H1 (cell line): ENCODE measurements around the gene HAPLN3. TPM values are rescaled to one million over a fixed set of nuclear protein-coding genes. Genes with fewer than 3 reads are reported as not detected.

Experiments used
- CTCF ChIA-PET: fragments of 300-600 bp; sonication (Branson Sonifier 250); formaldehyde crosslinking; loops from one replicate; lab custom pipeline; 2021; ENCODE audit not compliant: partially characterized antibody; lab: Charles Lee
- POLR2A ChIA-PET: fragments of 300-600 bp; sonication (Branson Sonifier 250); formaldehyde crosslinking; loops from one replicate; lab custom pipeline; 2021; ENCODE audit warnings: inconsistent platforms; ENCODE audit not compliant: partially characterized antibody; lab: Charles Lee
- DNase-seq, 2 experiments: peaks; one replicate each; pipeline versions ENCODE4 v3.0.0 to v3.0.0-alpha.2; 2010 to 2022; ENCODE audit warnings: low spot score in 2 of 2, low read depth in 1 of 2, mixed read lengths in 1 of 2
- FAIRE-seq: peaks from 2 replicates; lab custom pipeline; 2011; peaks lifted over from hg19 to GRCh38; lab: Jason Lieb, UNC
- H2AFZ ChIP-seq: 2 replicates; pipeline ENCODE4 v1.8.1; 2012; ENCODE audit warnings: low read length, inconsistent platforms
- H2AK5ac ChIP-seq: 2 replicates; pipeline ENCODE4 v1.6.1; 2013; ENCODE audit warnings: low read depth, low read length
- H2BK120ac ChIP-seq: replicated peaks from 2 replicates; pipeline ENCODE3; 2013; ENCODE audit warnings: low read depth, low read length, inconsistent platforms
- H2BK12ac ChIP-seq: 2 replicates; pipeline ENCODE4 v1.6.1; 2013; ENCODE audit warnings: low read depth, low read length
- H2BK15ac ChIP-seq: 2 replicates; pipeline ENCODE4 v1.6.1; 2013; ENCODE audit warnings: low read length
- H2BK20ac ChIP-seq: 2 replicates; pipeline ENCODE4 v1.6.1; 2013; ENCODE audit warnings: low read length
- H2BK5ac ChIP-seq: 2 replicates; pipeline ENCODE4 v1.6.1; 2013; ENCODE audit warnings: low read depth, low read length
- H3K14ac ChIP-seq: 2 replicates; pipeline ENCODE4 v1.6.1; 2013; ENCODE audit warnings: inconsistent platforms; ENCODE audit not compliant: insufficient read length
- H3K18ac ChIP-seq: 2 replicates; pipeline ENCODE4 v1.6.1; 2013; ENCODE audit warnings: low read length; ENCODE audit errors: extremely low read depth
- H3K23ac ChIP-seq: 2 replicates; pipeline ENCODE4 v1.6.1; 2013; ENCODE audit warnings: inconsistent platforms; ENCODE audit not compliant: insufficient read length
- H3K23me2 ChIP-seq: 2 replicates; pipeline ENCODE4 v1.6.1; 2013; ENCODE audit warnings: low read depth, low read length
- H3K27ac ChIP-seq: 2 replicates; pipeline ENCODE4 v1.6.1; 2011; ENCODE audit warnings: low read depth, low read length, inconsistent platforms
- H3K27me3 ChIP-seq, 4 experiments: replicated peaks in 1 of 4; 1 replicate in 1 of 4; 2 replicates in 3 of 4; pipeline versions ENCODE4 v1.6.1 to v1.8.1; 2011 to 2013; ENCODE audit warnings: low read length in 3 of 4, mild to moderate bottlenecking in 3 of 4, inconsistent platforms in 2 of 4, mixed read lengths in 2 of 4, moderate library complexity in 1 of 4; ENCODE audit not compliant: control insufficient read depth in 3 of 4, insufficient read depth in 3 of 4; ENCODE audit errors: extremely low read depth in 1 of 4
- H3K36me3 ChIP-seq, 4 experiments: 2 replicates each; pipeline versions ENCODE4 v1.6.1 to v1.8.1; 2011 to 2013; ENCODE audit warnings: mild to moderate bottlenecking in 4 of 4, low read length in 3 of 4, moderate library complexity in 2 of 4, control low read depth in 1 of 4, inconsistent platforms in 1 of 4; ENCODE audit not compliant: insufficient read depth in 4 of 4, control insufficient read depth in 2 of 4
- H3K4ac ChIP-seq: replicated peaks from 2 replicates; pipeline ENCODE3; 2013; ENCODE audit warnings: low read length, low read depth, mixed read lengths, inconsistent platforms; ENCODE audit not compliant: insufficient read length
- H3K4me1 ChIP-seq, 4 experiments: replicated peaks in 1 of 4; 1 replicate in 1 of 4; 2 replicates in 3 of 4; pipeline versions ENCODE4 v1.6.1 to v1.8.1; 2011 to 2013; ENCODE audit warnings: low read length in 3 of 4, inconsistent platforms in 2 of 4, mixed read lengths in 1 of 4; ENCODE audit not compliant: insufficient read depth in 4 of 4, control insufficient read depth in 3 of 4
- H3K4me2 ChIP-seq, 2 experiments: 2 replicates each; pipeline versions ENCODE4 v1.6.1 to v1.8.1; 2011 to 2013; ENCODE audit warnings: low read depth in 2 of 2, low read length in 2 of 2, control low read depth in 1 of 2, inconsistent platforms in 1 of 2, mild to moderate bottlenecking in 1 of 2; ENCODE audit not compliant: insufficient read depth in 1 of 2
- H3K4me3 ChIP-seq, 4 experiments: fragments of 200-600, 300-600 bp in 1 of 4; sonication (generic), shearing (Covaris generic), sonication (Bioruptor Twin) in 1 of 4; 2 replicates each; pipeline versions ENCODE4 v1.5.1 to v1.8.1; 2011 to 2016; ENCODE audit warnings: low read length in 4 of 4, low read depth in 3 of 4, control low read depth in 2 of 4, inconsistent platforms in 2 of 4, mild to moderate bottlenecking in 2 of 4, mixed read lengths in 1 of 4, moderate library complexity in 1 of 4; ENCODE audit not compliant: insufficient read depth in 2 of 4; ENCODE audit errors: extremely low read depth in 1 of 4
- H3K56ac ChIP-seq: replicated peaks from 2 replicates; pipeline ENCODE3; 2013; ENCODE audit warnings: low read depth, mild to moderate bottlenecking, mixed read lengths, low read length, inconsistent platforms; ENCODE audit not compliant: insufficient read length
- H3K79me1 ChIP-seq: 2 replicates; pipeline ENCODE4 v1.6.1; 2013; ENCODE audit warnings: low read depth, low read length, control low read depth
- H3K79me2 ChIP-seq, 2 experiments: 2 replicates each; pipeline versions ENCODE4 v1.6.1 to v1.8.1; 2012 to 2013; ENCODE audit warnings: low read length in 2 of 2, mild to moderate bottlenecking in 2 of 2, inconsistent platforms in 1 of 2; ENCODE audit not compliant: insufficient read depth in 2 of 2, control insufficient read depth in 1 of 2
- H3K9ac ChIP-seq, 4 experiments: replicated peaks in 1 of 4; 1 replicate in 1 of 4; 2 replicates in 3 of 4; pipeline versions ENCODE4 v1.6.1 to v1.8.1; 2011 to 2013; ENCODE audit warnings: low read depth in 3 of 4, low read length in 3 of 4, control low read depth in 2 of 4, mild to moderate bottlenecking in 2 of 4, moderate library complexity in 2 of 4, inconsistent platforms in 1 of 4; ENCODE audit errors: extremely low read depth in 1 of 4
- H3K9me3 ChIP-seq, 2 experiments: 2 replicates each; pipeline versions ENCODE4 v1.6.1 to v1.8.1; 2012 to 2013; ENCODE audit warnings: mild to moderate bottlenecking in 2 of 2, moderate library complexity in 2 of 2, control low read depth in 1 of 2, inconsistent platforms in 1 of 2, low read depth in 1 of 2, low read length in 1 of 2, mixed read lengths in 1 of 2; ENCODE audit not compliant: insufficient read depth in 2 of 2
- H4K20me1 ChIP-seq, 2 experiments: replicated peaks in 1 of 2; 2 replicates each; pipeline versions ENCODE3 to v1.8.1; 2011 to 2013; ENCODE audit warnings: inconsistent platforms in 2 of 2, low read length in 2 of 2, mild to moderate bottlenecking in 1 of 2; ENCODE audit not compliant: insufficient read depth in 2 of 2, control insufficient read depth in 1 of 2
- H4K5ac ChIP-seq: 2 replicates; pipeline ENCODE4 v1.6.1; 2013; ENCODE audit warnings: low read length, low read depth, mixed read lengths, inconsistent platforms; ENCODE audit not compliant: insufficient read length
- H4K8ac ChIP-seq: 2 replicates; pipeline ENCODE4 v1.8.0; 2013; ENCODE audit warnings: mild to moderate bottlenecking, moderate library complexity, low read length, inconsistent platforms; ENCODE audit not compliant: insufficient read depth; ENCODE audit errors: extremely low read depth
- H4K91ac ChIP-seq: replicated peaks from 2 replicates; pipeline ENCODE3; 2013; ENCODE audit warnings: low read length, mixed read lengths, inconsistent platforms; ENCODE audit not compliant: insufficient read length
- CHD1 ChIP-seq: IDR thresholded peaks from 2 replicates; pipeline ENCODE4 v1.6.1; 2012; ENCODE audit warnings: low read depth, low read length, improper control_type of control experiment
- MAFK ChIP-seq: IDR thresholded peaks from 2 replicates; pipeline ENCODE4 v1.6.1; 2012; ENCODE audit warnings: low read depth, mild to moderate bottlenecking, improper control_type of control experiment, low read length
- SAP30 ChIP-seq: fragments of 300-600 bp; sonication (generic); IDR thresholded peaks from 2 replicates; pipeline ENCODE4 v1.7.1; 2012; ENCODE audit warnings: low read length, moderate library complexity, mild to moderate bottlenecking, inconsistent platforms; ENCODE audit not compliant: insufficient read depth, insufficient replicate concordance
- SP4 ChIP-seq: IDR thresholded peaks from 2 replicates; pipeline ENCODE4 v1.6.1; 2012; ENCODE audit warnings: low read length, inconsistent platforms
- WGBS, 2 experiments: shearing (Covaris generic) in 1 of 2; methylation state at CpG; one replicate each; pipeline versions ENCODE4 v1.1.6 to v1.1.7; 2013 to 2015; ENCODE audit warnings: low lambda C conversion rate in 2 of 2, mixed read lengths in 2 of 2, inconsistent platforms in 1 of 2, low coverage in 1 of 2, missing lambda C conversion rate in 1 of 2; ENCODE audit not compliant: insufficient replicate concordance in 2 of 2, insufficient coverage in 1 of 2, insufficient read length in 1 of 2; ENCODE audit errors: extremely low coverage in 1 of 2, missing lambda C conversion rate in 1 of 2; 5-methylcytosine and 5-hydroxymethylcytosine counted together
- polyA plus RNA-seq, 7 experiments: library from polyadenylated mRNA; depleted of rRNA in 3 of 7; stranded (reverse) in 5 of 7; unstranded in 2 of 7; fragments of >200 nt in 5 of 7; fragments of 200-250 nt in 2 of 7; gene quantifications; 1 replicate in 5 of 7; 2 replicates in 1 of 7; 4 replicates in 1 of 7; pipeline versions ENCODE4 v1.2.1 to v1.2.3, GENCODE V29; 2011 to 2013; ENCODE audit warnings: missing spikeins in 2 of 7, mixed read lengths in 2 of 7
- total RNA-seq: library from RNA; stranded (reverse); fragmentation: NEBNext Ultra II Directional; extraction: Animal tissue kit (Norgen Biotek cat#: 25700); gene quantifications from 2 replicates; pipeline ENCODE4 v1.2.1, GENCODE V29; 2021
- TF ChIP-seq, protein P1 (sequence below), 3 experiments: IDR thresholded peaks; 1 replicate in 2 of 3; 2 replicates in 1 of 3; pipeline versions ENCODE4 v1.5.1 to v1.6.1; 2011; ENCODE audit warnings: low read length in 3 of 3, mild to moderate bottlenecking in 3 of 3, inconsistent platforms in 2 of 3, low read depth in 1 of 3, moderate library complexity in 1 of 3; ENCODE audit not compliant: insufficient read depth in 1 of 3; ENCODE audit errors: control extremely low read depth in 1 of 3

HAPLN3 gene
- total and polyA plus RNA-seq, 2 of the 8 experiments (the other 6 are each of a cell fraction or from before 2014, with no cell fraction given) = 76.2 to 79.7 TPM

- Histone ChIP-seq H3K36me3 (no peaks in the 10 kb centered on the region), H3K79me1 (no peaks in the 10 kb centered on the region), H2AK5ac (no peak overlapping the region), H3K56ac (no peak overlapping the region), H4K8ac (no peak overlapping the region), H3K23ac (no peak overlapping the region), H3K4me3 (no peak overlapping the region), H2BK20ac (no peak overlapping the region), H3K18ac (no peak overlapping the region), H3K9ac (no peak overlapping the region), H4K91ac (no peak overlapping the region), H3K27ac (no peak overlapping the region), H3K4me2 (no peak overlapping the region; a peak in 1 of 4 replicates), H3K9me3 (no peaks in the 10 kb centered on the region), H3K79me2 (no peaks in the 10 kb centered on the region), H2BK5ac (no peak overlapping the region), H3K4me1 (no peaks in the 10 kb centered on the region; a peak in 1 of 7 replicates), H2BK15ac (no peak overlapping the region), H3K14ac (no peak overlapping the region), H3K23me2 (no peaks in the 10 kb centered on the region), H2AFZ (no peak overlapping the region), H4K20me1 (no peaks in the 10 kb centered on the region), H2BK12ac (no peak overlapping the region), H3K27me3 (no peaks in the 10 kb centered on the region), H3K4ac (no peak overlapping the region), H4K5ac (no peak overlapping the region), H2BK120ac (no peak overlapping the region)
- DNase-seq (no peak), FAIRE-seq (no peak)
- 100% methylated on average over 4 of the region's 4 CpGs; no CpG with 5 or more reads in 1 of the 2 experiments for WGBS, 2 experiments
- TF ChIP-seq SAP30 = no peak
- TF ChIP-seq MAFK = no peak
- no peak for TF ChIP-seq SP4
- TF ChIP-seq, protein P1, sequence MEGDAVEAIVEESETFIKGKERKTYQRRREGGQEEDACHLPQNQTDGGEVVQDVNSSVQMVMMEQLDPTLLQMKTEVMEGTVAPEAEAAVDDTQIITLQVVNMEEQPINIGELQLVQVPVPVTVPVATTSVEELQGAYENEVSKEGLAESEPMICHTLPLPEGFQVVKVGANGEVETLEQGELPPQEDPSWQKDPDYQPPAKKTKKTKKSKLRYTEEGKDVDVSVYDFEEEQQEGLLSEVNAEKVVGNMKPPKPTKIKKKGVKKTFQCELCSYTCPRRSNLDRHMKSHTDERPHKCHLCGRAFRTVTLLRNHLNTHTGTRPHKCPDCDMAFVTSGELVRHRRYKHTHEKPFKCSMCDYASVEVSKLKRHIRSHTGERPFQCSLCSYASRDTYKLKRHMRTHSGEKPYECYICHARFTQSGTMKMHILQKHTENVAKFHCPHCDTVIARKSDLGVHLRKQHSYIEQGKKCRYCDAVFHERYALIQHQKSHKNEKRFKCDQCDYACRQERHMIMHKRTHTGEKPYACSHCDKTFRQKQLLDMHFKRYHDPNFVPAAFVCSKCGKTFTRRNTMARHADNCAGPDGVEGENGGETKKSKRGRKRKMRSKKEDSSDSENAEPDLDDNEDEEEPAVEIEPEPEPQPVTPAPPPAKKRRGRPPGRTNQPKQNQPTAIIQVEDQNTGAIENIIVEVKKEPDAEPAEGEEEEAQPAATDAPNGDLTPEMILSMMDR (IDR thresholded peaks at IDR 0.05; ENCODE audit: control extremely low read depth in 1 of 3, insufficient read depth in 1 of 3, low read depth in 1 of 3, low read length in 3 of 3) = no peak
- TF ChIP-seq CHD1 = no peak
- CTCF ChIA-PET = interaction anchor here (0.6 to 1.4 kb wide), 4 partner anchors 28 to 176 kb away, joined by 3 read pairs; no protein-coding TSS in a partner anchor
- POLR2A ChIA-PET = interaction anchor here (1.2 kb wide), 1 partner anchor 55 kb away, joined by 3 read pairs; no protein-coding TSS in a partner anchor
These were observed 53.2 kb downstream of the HAPLN3 start for GRCh38 chr15:88842156-88842555.
